Osteocyte (in vitro differentiated cells): Measurements from ENCODE around the gene FOXO1. TPM values are rescaled to one million over a fixed set of nuclear protein-coding genes. Genes with fewer than 3 reads are reported as not detected.

Experiments
- DNase-seq: peaks from one replicate; pipeline ENCODE4 v3.0.0; 2021; ENCODE audit warnings: mixed read lengths; ENCODE audit not compliant: unreplicated experiment; ENCODE audit errors: extremely low spot score
- H3K27ac Mint-ChIP-seq: one replicate; pipeline ENCODE4 v1.8.0; 2021; ENCODE audit warnings: mild to moderate bottlenecking, mixed read lengths; ENCODE audit not compliant: unreplicated experiment
- H3K27me3 Mint-ChIP-seq: one replicate; pipeline ENCODE4 v1.8.0; 2021; ENCODE audit warnings: mixed read lengths; ENCODE audit not compliant: unreplicated experiment
- H3K36me3 Mint-ChIP-seq: one replicate; pipeline ENCODE4 v1.8.0; 2021; ENCODE audit warnings: mixed read lengths; ENCODE audit not compliant: unreplicated experiment
- H3K4me1 Mint-ChIP-seq: one replicate; pipeline ENCODE4 v1.8.0; 2021; ENCODE audit warnings: mixed read lengths; ENCODE audit not compliant: unreplicated experiment
- H3K4me3 Mint-ChIP-seq: one replicate; pipeline ENCODE4 v1.8.0; 2021; ENCODE audit warnings: mild to moderate bottlenecking, moderate library complexity, mixed read lengths; ENCODE audit not compliant: unreplicated experiment
- H3K9me3 Mint-ChIP-seq: one replicate; pipeline ENCODE4 v1.8.0; 2021; ENCODE audit warnings: mixed read lengths; ENCODE audit not compliant: unreplicated experiment
- CTCF ChIP-seq: fragments of 200-600 bp; sonication (generic); IDR thresholded peaks from 2 replicates; pipeline ENCODE4 v1.5.0; 2021; ENCODE audit warnings: antibody characterized with exemption, mild to moderate bottlenecking, moderate library complexity
- total RNA-seq: library from RNA; stranded (reverse); gene quantifications from 2 replicates; pipeline ENCODE4 v1.2.1, GENCODE V29; 2021

FOXO1 gene
- total RNA-seq, 1 donor from 2014 or later = 10.0 TPM

- no peaks in the 10 kb centered on the region for H3K36me3 Mint-ChIP-seq
- H3K27me3 Mint-ChIP-seq = no peaks in the 10 kb centered on the region
Measured at GRCh38 chr13:40635315-40635995, 31.0 kb downstream of the FOXO1 start.

GRCh38 chr13:40632915-40633314 is 33.5 kb downstream of the FOXO1 start:
- Mint-ChIP-seq H3K27me3 (no peaks in the 10 kb centered on the region), H3K36me3 (no peaks in the 10 kb centered on the region), H3K27ac (no peak overlapping the region), H3K9me3 (no peaks in the 10 kb centered on the region), H3K4me1 (peaks cover 8% of the 10 kb centered on the region), H3K4me3 (no peak overlapping the region)
- DNase-seq = no peak
- TF ChIP-seq CTCF = no peak

More at GRCh38 chr13:40635315-40635995, 31.0 kb downstream of the FOXO1 start:
- no peaks in the 10 kb centered on the region for H3K9me3 Mint-ChIP-seq
- no peak for DNase-seq
- TF ChIP-seq CTCF = no peak
- H3K27ac Mint-ChIP-seq = no peak overlapping the region
- no peak overlapping the region for H3K4me3 Mint-ChIP-seq
- peaks cover 26% of the 10 kb centered on the region for H3K4me1 Mint-ChIP-seq

- peaks cover 2% of the 10 kb centered on the region for H3K4me1 Mint-ChIP-seq
- no peak overlapping the region for H3K4me3 Mint-ChIP-seq
- H3K36me3 Mint-ChIP-seq = peaks cover 3% of the 10 kb centered on the region
- H3K27ac Mint-ChIP-seq = no peak overlapping the region
- H3K27me3 Mint-ChIP-seq = no peaks in the 10 kb centered on the region
- H3K9me3 Mint-ChIP-seq = no peaks in the 10 kb centered on the region
- no peak for DNase-seq
- no peak for TF ChIP-seq CTCF
Measured at GRCh38 chr13:40631605-40632004, 34.8 kb downstream of the FOXO1 start.

- Mint-ChIP-seq H3K36me3 (peaks cover 3% of the 10 kb centered on the region), H3K9me3 (no peaks in the 10 kb centered on the region), H3K27me3 (no peaks in the 10 kb centered on the region), H3K4me1 (peaks cover 7% of the 10 kb centered on the region), H3K27ac (no peak overlapping the region), H3K4me3 (no peak overlapping the region)
- TF ChIP-seq CTCF = no peak
- DNase-seq = no peak
Measured at GRCh38 chr13:40629678-40630384, 36.6 kb downstream of the FOXO1 start.

- TF ChIP-seq CTCF = no peak
- Mint-ChIP-seq H3K27me3 (no peaks in the 10 kb centered on the region), H3K36me3 (peaks cover 3% of the 10 kb centered on the region), H3K27ac (no peak overlapping the region), H3K9me3 (no peaks in the 10 kb centered on the region), H3K4me3 (no peak overlapping the region), H3K4me1 (peaks cover 29% of the 10 kb centered on the region)
- no peak for DNase-seq
Measured at GRCh38 chr13:40626977-40627376, 39.5 kb downstream of the FOXO1 start.
